ENCODE measurements around the gene LTBP1.

The LTBP1 gene

GRCh38 chr2:33214857-33215256 is 268.1 kb downstream of the LTBP1 start:
- no peak for TF ChIP-seq CTCF (IDR thresholded peaks at IDR 0.05; ENCODE audit: low read depth, low read length)
- DNase-seq (ENCODE audit: extremely low read depth, low read depth) = no peak

GRCh38 chr2:33215299-33215698 is 268.5 kb downstream of the LTBP1 start:
- no peak; the same call in 1 of the 2 replicates for TF ChIP-seq CTCF (IDR thresholded peaks at IDR 0.05; ENCODE audit: low read depth, low read length)
- peak; percentile 79 for DNase-seq (ENCODE audit: extremely low read depth, low read depth)

GRCh38 chr2:33215983-33216382 is 269.2 kb downstream of the LTBP1 start:
- no peak for DNase-seq (ENCODE audit: extremely low read depth, low read depth)
- no peak for TF ChIP-seq CTCF (IDR thresholded peaks at IDR 0.05; ENCODE audit: low read depth, low read length)

GRCh38 chr2:33216508-33217182 is 269.9 kb downstream of the LTBP1 start:
- no peak for DNase-seq (ENCODE audit: extremely low read depth, low read depth)
- TF ChIP-seq CTCF (IDR thresholded peaks at IDR 0.05; ENCODE audit: low read depth, low read length) = no peak

GRCh38 chr2:33217406-33217805 is 270.7 kb downstream of the LTBP1 start:
- no peak for DNase-seq (ENCODE audit: extremely low read depth, low read depth)
- no peak for TF ChIP-seq CTCF (IDR thresholded peaks at IDR 0.05; ENCODE audit: low read depth, low read length)

GRCh38 chr2:33219114-33219513 is 272.4 kb downstream of the LTBP1 start:
- no peak for DNase-seq (ENCODE audit: extremely low read depth, low read depth)
- no peak for TF ChIP-seq CTCF (IDR thresholded peaks at IDR 0.05; ENCODE audit: low read depth, low read length)

- DNase-seq (ENCODE audit: extremely low read depth, low read depth) = no peak
- no peak for TF ChIP-seq CTCF (IDR thresholded peaks at IDR 0.05; ENCODE audit: low read depth, low read length)
Observed at GRCh38 chr2:33219850-33220275, 273.1 kb downstream of the LTBP1 start.
